HFF-Myc (cell line): ENCODE results near the gene KREMEN2.
A peak's percentile ranks its signal among the peaks of the same experiment; 100 is the strongest.

Source experiments
- DNase-seq: peaks from one replicate; pipeline ENCODE4 v3.0.0-alpha.2; 2011; ENCODE audit warnings: low read depth; ENCODE audit errors: extremely low read depth
- H3K4me3 ChIP-seq: replicated peaks from 2 replicates; pipeline ENCODE4 v1.5.1; 2011; ENCODE audit warnings: low read depth, mild to moderate bottlenecking, control low read depth, low read length
- TF ChIP-seq, protein P1 (sequence below): IDR thresholded peaks from 2 replicates; pipeline ENCODE4 v1.5.1; 2012; ENCODE audit warnings: mild to moderate bottlenecking, low read depth, low read length, control low read depth; ENCODE audit errors: missing control alignments

Gene KREMEN2

DNA sequence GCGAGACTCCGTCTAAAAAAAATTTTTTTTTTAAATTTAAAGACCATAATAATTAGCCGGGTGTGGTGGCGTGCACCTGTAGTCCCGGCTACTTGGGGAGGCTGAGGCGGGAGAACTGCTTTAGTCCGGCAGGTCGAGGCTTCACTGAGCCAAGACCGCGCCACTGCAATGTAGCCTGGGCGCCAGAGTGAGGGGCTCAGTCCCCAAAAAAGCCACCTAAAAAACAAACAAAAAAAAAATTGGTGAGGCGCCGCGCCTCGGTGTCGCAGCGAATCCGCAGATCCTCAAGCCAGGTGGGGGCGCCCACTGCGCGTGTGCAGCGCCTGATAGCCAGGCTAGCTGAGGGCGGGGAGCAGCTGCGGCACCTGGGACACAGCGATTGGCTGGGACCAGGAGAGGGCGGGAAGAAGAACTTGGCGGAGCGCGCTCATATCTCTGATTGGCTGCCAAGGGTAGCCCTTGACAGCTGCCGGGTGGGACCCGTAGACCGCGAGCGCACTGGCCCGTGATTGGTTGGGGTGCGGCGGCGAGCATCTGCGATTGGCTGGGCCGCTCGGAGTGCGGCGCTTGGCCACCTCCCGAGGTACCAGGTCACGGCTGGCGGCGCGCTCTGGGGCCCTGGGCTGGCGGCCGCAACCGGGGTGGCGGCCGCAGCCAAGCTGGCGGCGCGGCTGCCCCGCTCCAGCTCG is 39.7 kb downstream of the KREMEN2 start:
- peak; percentile 96 for DNase-seq
- H3K4me3 ChIP-seq, result no peak overlapping the region
- TF ChIP-seq, protein P1, sequence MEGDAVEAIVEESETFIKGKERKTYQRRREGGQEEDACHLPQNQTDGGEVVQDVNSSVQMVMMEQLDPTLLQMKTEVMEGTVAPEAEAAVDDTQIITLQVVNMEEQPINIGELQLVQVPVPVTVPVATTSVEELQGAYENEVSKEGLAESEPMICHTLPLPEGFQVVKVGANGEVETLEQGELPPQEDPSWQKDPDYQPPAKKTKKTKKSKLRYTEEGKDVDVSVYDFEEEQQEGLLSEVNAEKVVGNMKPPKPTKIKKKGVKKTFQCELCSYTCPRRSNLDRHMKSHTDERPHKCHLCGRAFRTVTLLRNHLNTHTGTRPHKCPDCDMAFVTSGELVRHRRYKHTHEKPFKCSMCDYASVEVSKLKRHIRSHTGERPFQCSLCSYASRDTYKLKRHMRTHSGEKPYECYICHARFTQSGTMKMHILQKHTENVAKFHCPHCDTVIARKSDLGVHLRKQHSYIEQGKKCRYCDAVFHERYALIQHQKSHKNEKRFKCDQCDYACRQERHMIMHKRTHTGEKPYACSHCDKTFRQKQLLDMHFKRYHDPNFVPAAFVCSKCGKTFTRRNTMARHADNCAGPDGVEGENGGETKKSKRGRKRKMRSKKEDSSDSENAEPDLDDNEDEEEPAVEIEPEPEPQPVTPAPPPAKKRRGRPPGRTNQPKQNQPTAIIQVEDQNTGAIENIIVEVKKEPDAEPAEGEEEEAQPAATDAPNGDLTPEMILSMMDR, result peak; percentile 56

DNA sequence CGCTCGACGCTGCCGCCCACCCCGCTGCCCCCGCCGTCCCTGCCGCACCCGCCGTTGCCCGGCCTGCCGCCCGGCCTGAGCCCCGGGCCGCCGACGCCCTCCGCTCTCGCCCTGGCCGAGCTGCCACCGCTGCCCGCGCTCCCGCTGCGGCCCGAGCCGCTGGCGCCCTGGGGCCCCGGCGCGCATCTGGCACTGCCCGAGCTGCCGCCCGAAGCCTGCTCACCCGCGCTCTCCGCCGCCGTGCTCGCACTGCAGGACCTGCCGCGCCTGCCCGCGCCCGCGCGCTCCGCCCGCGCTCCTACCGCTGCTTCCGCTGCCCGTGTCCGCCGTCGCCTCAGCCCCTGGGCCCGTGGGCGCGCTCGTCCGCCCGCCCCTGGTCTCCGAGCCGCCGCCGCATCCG is 40.2 kb downstream of the KREMEN2 start:
- no peak for DNase-seq
- TF ChIP-seq, protein P1, result no peak
- H3K4me3 ChIP-seq, result no peak overlapping the region

DNA sequence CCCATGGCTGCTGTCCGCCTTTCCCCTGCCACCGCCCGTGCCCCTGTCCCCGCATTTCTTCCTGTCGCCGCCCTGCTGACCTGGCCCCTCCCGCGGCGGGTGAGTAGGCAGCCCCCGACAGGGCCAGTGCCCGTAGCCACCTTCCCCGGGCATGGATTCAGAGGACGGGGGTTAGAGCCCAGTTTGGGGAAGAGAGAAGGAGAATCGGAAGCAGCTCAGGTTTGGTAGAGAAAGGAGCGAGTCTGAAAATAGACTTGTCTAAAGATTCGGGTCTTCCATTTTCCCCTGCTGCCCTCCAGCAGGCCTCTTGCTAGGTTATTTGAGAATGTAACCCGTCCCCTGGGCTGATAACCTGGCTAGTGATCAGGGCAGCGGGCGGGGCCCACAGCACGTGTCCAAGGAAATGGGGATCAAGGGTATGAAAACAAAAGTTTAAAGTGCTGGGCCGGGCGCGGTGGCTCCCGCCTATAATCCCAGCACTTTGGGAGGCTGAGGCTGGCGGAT is 40.8 kb downstream of the KREMEN2 start:
- TF ChIP-seq, protein P1, result no peak
- H3K4me3 ChIP-seq, result no peak overlapping the region
- no peak for DNase-seq

- TF ChIP-seq, protein P1, result no peak
- no peak for DNase-seq
- no peak overlapping the region for H3K4me3 ChIP-seq
Measured at GRCh38 chr16:3007059-3007956, 43.2 kb downstream of the KREMEN2 start.

DNA sequence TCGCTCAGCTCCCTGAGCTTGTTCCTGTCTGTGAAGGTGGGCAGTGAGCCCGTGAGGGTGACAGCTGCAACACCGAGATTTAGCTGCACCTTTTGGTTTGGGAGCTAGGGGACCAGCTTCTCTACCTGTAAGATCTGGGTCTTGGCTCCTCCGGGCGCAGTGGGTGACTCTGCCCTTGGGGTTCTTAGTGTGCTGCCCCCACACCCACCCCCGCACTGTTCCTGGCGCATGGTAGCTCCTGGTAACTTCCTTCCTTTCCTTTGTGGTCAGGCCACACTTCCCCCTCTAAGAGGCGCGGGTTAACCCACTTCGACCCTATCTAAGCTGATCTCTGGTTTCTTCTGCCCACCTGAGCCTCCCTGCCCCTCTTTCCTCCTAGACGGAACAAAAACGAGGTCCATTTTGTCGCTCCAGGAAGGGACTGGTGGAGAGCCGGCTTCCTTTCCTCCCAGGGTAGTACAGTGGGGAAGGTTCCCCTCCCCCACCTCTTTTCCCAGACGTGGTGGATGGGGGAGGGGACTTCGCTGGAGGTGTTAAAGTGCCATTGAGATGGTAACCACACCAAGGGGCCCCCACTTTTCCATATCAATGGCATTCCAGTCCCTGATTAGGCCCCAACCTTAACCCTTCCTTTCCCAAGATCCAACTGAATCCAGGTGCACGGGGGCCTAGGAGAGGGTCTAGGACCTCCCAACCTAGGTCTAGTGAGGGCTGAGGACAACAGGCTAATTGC is 44.0 kb downstream of the KREMEN2 start:
- TF ChIP-seq, protein P1, result no peak
- no peak overlapping the region for H3K4me3 ChIP-seq
- DNase-seq, result no peak

GRCh38 chr16:3008690-3009037 is 44.6 kb downstream of the KREMEN2 start:
- H3K4me3 ChIP-seq, result no peak overlapping the region
- TF ChIP-seq, protein P1, result no peak
- DNase-seq, result no peak
